ENCODE results near the gene HTRA2. TPM values are rescaled to one million over a fixed set of nuclear protein-coding genes. Genes with fewer than 3 reads are reported as not detected.
A peak's percentile ranks its signal among the peaks of the same experiment; 100 is the strongest.

The HTRA2 gene
- total RNA-seq, 1 experiment from 2014 or later: 24.9 TPM

- Histone ChIP-seq H3T11ph (ENCODE audit: low read length) (no peak overlapping the region), H3K79me1 (ENCODE audit: insufficient read depth, low read depth, low read length, poor library complexity, severe bottlenecking) (peaks cover 4% of the 10 kb centered on the region), H4K8ac (replicated peaks; ENCODE audit: insufficient read length, low read depth, low read length) (no peak overlapping the region), H2AK5ac (ENCODE audit: insufficient read length, low read length) (no peak overlapping the region), H4K20me1 (ENCODE audit: control insufficient read depth, insufficient read depth, insufficient read length) (no peaks in the 10 kb centered on the region), H2BK20ac (ENCODE audit: low read depth, low read length, poor library complexity, severe bottlenecking) (no peak overlapping the region), H3K23me2 (ENCODE audit: insufficient read length, low read depth, low read length, poor library complexity, severe bottlenecking) (peaks cover 15% of the 10 kb centered on the region), H3K14ac (ENCODE audit: insufficient read depth, low read length) (no peak overlapping the region; the same call in 1 of the 2 replicates), H3K4ac (ENCODE audit: low read depth, low read length) (no peak overlapping the region), H3K4me2 (ENCODE audit: insufficient read depth, insufficient read length, low read length) (peak overlapping the region; percentile 83), H3K79me2 (ENCODE audit: insufficient read depth, low read length) (peaks cover 4% of the 10 kb centered on the region; the same call in 1 of the 2 replicates), H2AFZ (ENCODE audit: low read length) (no peak overlapping the region), H4K5ac (ENCODE audit: insufficient read length, low read depth, low read length) (no peak overlapping the region), H3K56ac (ENCODE audit: insufficient read length, low read depth, low read length) (no peak overlapping the region), H2BK15ac (ENCODE audit: low read depth, low read length) (no peak overlapping the region), H3K18ac (ENCODE audit: insufficient read length, low read depth, low read length) (no peak overlapping the region), H2BK5ac (ENCODE audit: insufficient read length, low read length) (no peak overlapping the region), H3K27ac (ENCODE audit: insufficient read length, low read depth, low read length) (no peak overlapping the region), H3K27me3 (ENCODE audit: insufficient read depth, low read length) (no peaks in the 10 kb centered on the region), H2BK12ac (ENCODE audit: insufficient read length, low read depth, low read length) (no peak overlapping the region), H3K9me3 (ENCODE audit: control insufficient read depth, low read depth, low read length) (no peaks in the 10 kb centered on the region), H3K9ac (ENCODE audit: extremely low read depth, insufficient read length, low read length) (peak overlapping the region; percentile 57), H4K91ac (ENCODE audit: insufficient read length, low read depth, low read length) (no peak overlapping the region), H3K23ac (ENCODE audit: insufficient read length, low read depth, low read length) (no peak overlapping the region), H3K4me1 (ENCODE audit: insufficient read depth, low read length) (peaks cover 4% of the 10 kb centered on the region; the same call in 1 of the 2 replicates), H2BK120ac (ENCODE audit: low read depth, low read length, poor library complexity, severe bottlenecking) (no peak overlapping the region)
- Mint-ChIP-seq H3K4me3 (peak overlapping the region; percentile 98 to 99), H3K27me3 (ENCODE audit: low read depth) (peaks cover 2% of the 10 kb centered on the region; the same call in 1 of the 2 replicates), H3K9me3 (no peaks in the 10 kb centered on the region; a peak in 1 of 5 replicates), H3K36me3 (ENCODE audit: insufficient read depth in 1 of 3, low read depth in 3 of 3) (peaks cover 30 to 64% (median 47%) of the 10 kb centered on the region in 3 experiments), H3K27ac (no peak overlapping the region), H3K4me1 (peaks cover 17 to 22% of the 10 kb centered on the region in 2 experiments)
- DNase-seq: peak; percentile 53
- WGBS (ENCODE audit: extremely low coverage, insufficient read length, low lambda C conversion rate): no CpG with 5 or more reads among the region's 54 CpGs
- no peak for TF ChIP-seq CTCF (conservative IDR thresholded peaks at IDR 0.05)
These were observed 780 bp downstream of the HTRA2 start for GRCh38 chr2:74530239-74531187.
